GM23338 (cell line): ENCODE measurements around the gene APOL2. TPM values are rescaled to one million over a fixed set of nuclear protein-coding genes. Genes with fewer than 3 reads are reported as not detected.

ENCODE experiments used
- ATAC-seq: fragments of 200-7000 bp; cut with Tn5 transposase; 3 replicates; pipeline ENCODE4 v1.9.1; 2020
- DNase-seq: peaks from one replicate; pipeline ENCODE4 v3.0.0-alpha.2; 2015; ENCODE audit warnings: low spot score
- H2AFZ ChIP-seq: fragments of 200-600 bp; sonication (generic); 2 replicates; pipeline ENCODE4 v1.8.0; 2016; ENCODE audit warnings: antibody characterized with exemption, mild to moderate bottlenecking, moderate library complexity
- H3F3A ChIP-seq: fragments of 200-600 bp; sonication (generic); replicated peaks from 2 replicates; pipeline ENCODE4 v1.8.0; 2017; ENCODE audit warnings: antibody characterized with exemption, mixed run types, low read depth
- H3K27ac ChIP-seq: fragments of 200-600 bp; sonication (generic); 2 replicates; pipeline ENCODE4 v1.6.1; 2016; ENCODE audit warnings: low read depth
- H3K27me3 ChIP-seq: fragments of 200-600 bp; sonication (generic); 2 replicates; pipeline ENCODE4 v1.8.0; 2016; ENCODE audit warnings: mild to moderate bottlenecking, mixed run types, moderate library complexity; ENCODE audit not compliant: insufficient read depth
- H3K36me3 ChIP-seq: fragments of 200-600 bp; sonication (generic); 2 replicates; pipeline ENCODE4 v1.8.0; 2016; ENCODE audit warnings: mild to moderate bottlenecking; ENCODE audit not compliant: insufficient read depth
- H3K4me1 ChIP-seq: fragments of 200-600 bp; sonication (generic); 2 replicates; pipeline ENCODE4 v1.8.0; 2016; ENCODE audit warnings: mild to moderate bottlenecking, moderate library complexity; ENCODE audit not compliant: insufficient read depth
- H3K4me2 ChIP-seq: fragments of 200-600 bp; sonication (generic); 2 replicates; pipeline ENCODE4 v1.7.1; 2017; ENCODE audit warnings: mixed run types
- H3K4me3 ChIP-seq: fragments of 200-600 bp; sonication (generic); 2 replicates; pipeline ENCODE4 v1.6.1; 2016; ENCODE audit warnings: mixed run types
- H3K79me2 ChIP-seq: fragments of 200-600 bp; sonication (generic); replicated peaks from 2 replicates; pipeline ENCODE4 v1.8.0; 2017; ENCODE audit warnings: mild to moderate bottlenecking; ENCODE audit not compliant: insufficient read depth
- H3K9me2 ChIP-seq: fragments of 200-600 bp; sonication (generic); 2 replicates; pipeline ENCODE4 v1.8.0; 2017; ENCODE audit not compliant: insufficient read depth
- H4K20me1 ChIP-seq: fragments of 200-600 bp; sonication (generic); replicated peaks from 2 replicates; pipeline ENCODE4 v1.8.0; 2017; ENCODE audit warnings: mild to moderate bottlenecking; ENCODE audit not compliant: insufficient read depth
- H3K27ac Mint-ChIP-seq: 2 replicates; pipeline ENCODE4 v1.8.0; 2020; ENCODE audit warnings: inconsistent platforms, mild to moderate bottlenecking, moderate library complexity, mixed read lengths
- H3K27me3 Mint-ChIP-seq: 3 replicates; pipeline ENCODE4 v1.8.0; 2022; ENCODE audit warnings: low read depth, mild to moderate bottlenecking, moderate library complexity, mixed read lengths, inconsistent platforms; ENCODE audit not compliant: insufficient read depth, poor library complexity
- H3K36me3 Mint-ChIP-seq: 3 replicates; pipeline ENCODE4 v1.8.0; 2021; ENCODE audit warnings: low read depth, mild to moderate bottlenecking, inconsistent platforms, moderate library complexity, mixed read lengths
- H3K4me1 Mint-ChIP-seq: 3 replicates; pipeline ENCODE4 v1.8.0; 2020; ENCODE audit warnings: mild to moderate bottlenecking, inconsistent platforms, mixed read lengths
- H3K4me3 Mint-ChIP-seq: 3 replicates; pipeline ENCODE4 v1.8.0; 2021; ENCODE audit warnings: moderate library complexity, mild to moderate bottlenecking, inconsistent platforms, mixed read lengths
- H3K9me3 Mint-ChIP-seq: 3 replicates; pipeline ENCODE4 v1.8.0; 2020; ENCODE audit warnings: moderate library complexity, mild to moderate bottlenecking, inconsistent platforms, mixed read lengths
- CREB1 ChIP-seq: fragments of 250-450 bp; sonication (Bioruptor Pico); IDR thresholded peaks from 2 replicates; pipeline ENCODE4 v1.5.0; 2020; ENCODE audit warnings: low read depth, mild to moderate bottlenecking, moderate library complexity
- CTCF ChIP-seq, 2 experiments: fragments of 200-600 bp in 1 of 2; sonication (generic) in 1 of 2; conservative IDR thresholded peaks; 2 replicates each; pipeline versions ENCODE4 v1.5.1 to v1.6.1; 2016 to 2017; ENCODE audit warnings: antibody characterized with exemption in 2 of 2, low read depth in 2 of 2, mild to moderate bottlenecking in 2 of 2, moderate library complexity in 1 of 2
- ETS1 ChIP-seq: IDR thresholded peaks from 2 replicates; pipeline ENCODE4 v1.6.1; 2016; ENCODE audit warnings: antibody characterized with exemption
- EZH2 ChIP-seq: fragments of 200-600 bp; sonication (generic); IDR thresholded peaks from one replicate; pipeline ENCODE4 v1.8.0; 2017; ENCODE audit warnings: antibody characterized with exemption, mild to moderate bottlenecking, low read depth; ENCODE audit not compliant: unreplicated experiment
- EZH2phosphoT487 ChIP-seq: fragments of 200-600 bp; sonication (generic); IDR thresholded peaks from one replicate; pipeline ENCODE4 v1.8.1; 2018; ENCODE audit warnings: antibody characterized with exemption; ENCODE audit not compliant: unreplicated experiment
- NANOG ChIP-seq: IDR thresholded peaks from 2 replicates; pipeline ENCODE4 v1.6.1; 2016; ENCODE audit warnings: antibody characterized with exemption, borderline replicate concordance
- POLR2AphosphoS5 ChIP-seq: IDR thresholded peaks from 2 replicates; pipeline ENCODE4 v1.6.1; 2016; ENCODE audit warnings: antibody characterized with exemption, low read depth
- STAT1 ChIP-seq: IDR thresholded peaks from one replicate; pipeline ENCODE4 v1.6.1; 2016; ENCODE audit warnings: antibody characterized with exemption; ENCODE audit not compliant: unreplicated experiment
- ZNF114 ChIP-seq: fragments of 250-450 bp; sonication (Bioruptor Pico); IDR thresholded peaks from 2 replicates; pipeline ENCODE4 v1.5.0; 2020; ENCODE audit warnings: mild to moderate bottlenecking, moderate library complexity
- ZNF331 ChIP-seq: fragments of 250-450 bp; sonication (Bioruptor Pico); IDR thresholded peaks from 2 replicates; pipeline ENCODE4 v1.5.0; 2020; ENCODE audit warnings: low read depth, mild to moderate bottlenecking, moderate library complexity
- ZNF462 ChIP-seq: fragments of 250-450 bp; sonication (Bioruptor Pico); IDR thresholded peaks from 2 replicates; pipeline ENCODE4 v1.5.0; 2020; ENCODE audit warnings: mild to moderate bottlenecking, moderate library complexity
- polyA plus RNA-seq: library from polyadenylated mRNA; unstranded; fragments of >200 nt; fragmentation: Nextera tagmentation; extraction: Ambion mirVana; gene quantifications from 2 replicates; pipeline ENCODE4 v1.2.1, GENCODE V29; 2016
- total RNA-seq: library from RNA; depleted of rRNA; stranded (reverse); fragments of >200 nt; shearing (Covaris generic); gene quantifications from 2 replicates; pipeline ENCODE4 v1.2.3, GENCODE V29; 2014

Gene APOL2
- total and polyA plus RNA-seq, 2 experiments from 2014 or later, result 5.5 to 10.4 TPM

GRCh38 chr22:36257308-36257707 is 18.0 kb upstream of the APOL2 start:
- H3K79me2 ChIP-seq, result no peaks in the 10 kb centered on the region
- H3K9me3 Mint-ChIP-seq, result no peaks in the 10 kb centered on the region; the same call in 2 of the 3 replicates
- no peaks in the 10 kb centered on the region for H3K36me3 ChIP-seq
- no peak overlapping the region for H2AFZ ChIP-seq
- H4K20me1 ChIP-seq, result no peaks in the 10 kb centered on the region
- no peak for ATAC-seq
- DNase-seq, result no peak
- H3K4me3 ChIP-seq, result no peak overlapping the region
- H3K27me3 ChIP-seq, result no peaks in the 10 kb centered on the region
- no peak overlapping the region for H3K4me2 ChIP-seq
- H3F3A ChIP-seq, result no peaks in the 10 kb centered on the region
- no peak overlapping the region for H3K27ac Mint-ChIP-seq
- no peaks in the 10 kb centered on the region for H3K9me2 ChIP-seq
- no peaks in the 10 kb centered on the region for H3K36me3 Mint-ChIP-seq
- H3K4me1 ChIP-seq, result peaks cover 21% of the 10 kb centered on the region
- no peak overlapping the region for H3K27ac ChIP-seq
- peaks cover 14% of the 10 kb centered on the region for H3K27me3 Mint-ChIP-seq
- TF ChIP-seq CREB1 (CRISPR knock-in tag) (no peak), ZNF331 (CRISPR knock-in tag) (no peak), ZNF114 (CRISPR knock-in tag) (no peak)
- H3K4me3 Mint-ChIP-seq, result no peak overlapping the region
- peaks cover 26% of the 10 kb centered on the region for H3K4me1 Mint-ChIP-seq

- Histone ChIP-seq H3K4me1 (peaks cover 21% of the 10 kb centered on the region), H4K20me1 (no peaks in the 10 kb centered on the region), H3K36me3 (no peaks in the 10 kb centered on the region), H3F3A (no peaks in the 10 kb centered on the region), H3K9me2 (no peaks in the 10 kb centered on the region), H3K27ac (no peak overlapping the region), H3K27me3 (no peaks in the 10 kb centered on the region), H3K79me2 (no peaks in the 10 kb centered on the region), H2AFZ (no peak overlapping the region), H3K4me2 (no peak overlapping the region), H3K4me3 (no peak overlapping the region)
- Mint-ChIP-seq H3K9me3 (no peaks in the 10 kb centered on the region; the same call in 2 of the 3 replicates), H3K4me3 (no peak overlapping the region), H3K27ac (no peak overlapping the region), H3K27me3 (peaks cover 12% of the 10 kb centered on the region), H3K36me3 (no peaks in the 10 kb centered on the region), H3K4me1 (peaks cover 31% of the 10 kb centered on the region)
- ATAC-seq (no peak), DNase-seq (no peak)
- TF ChIP-seq STAT1 (no peak), EZH2phosphoT487 (no peak), ZNF331 (CRISPR knock-in tag) (no peak), NANOG (no peak), EZH2 (no peak), CTCF (conservative IDR thresholded peaks at IDR 0.05; ENCODE audit: low read depth in 2 of 2) (no peak), POLR2AphosphoS5 (no peak), ETS1 (no peak), CREB1 (CRISPR knock-in tag) (no peak), ZNF114 (CRISPR knock-in tag) (no peak), ZNF462 (no peak)
Observed at GRCh38 chr22:36256478-36256877, 17.2 kb upstream of the APOL2 start.
